Measurements from ENCODE around the gene PKD1.
"Not testable (repeated sequence)": the region's sequence is repeated elsewhere in the genome, so short reads cannot be mapped to it uniquely, and the experiment has no call there.

Gene PKD1

GRCh38 chr16:2129251-2129650 lies 6.4 kb downstream of the PKD1 start:
- H3K4me3 Mint-ChIP-seq; H3K36me3 Mint-ChIP-seq (ENCODE audit: low read depth); H3K27ac Mint-ChIP-seq; DNase-seq; H3K9me3 Mint-ChIP-seq; H3K27me3 Mint-ChIP-seq (ENCODE audit: low read depth, poor library complexity): not testable (repeated sequence)
- peaks cover 50% of the 10 kb centered on the region for H3K4me1 Mint-ChIP-seq

DNA sequence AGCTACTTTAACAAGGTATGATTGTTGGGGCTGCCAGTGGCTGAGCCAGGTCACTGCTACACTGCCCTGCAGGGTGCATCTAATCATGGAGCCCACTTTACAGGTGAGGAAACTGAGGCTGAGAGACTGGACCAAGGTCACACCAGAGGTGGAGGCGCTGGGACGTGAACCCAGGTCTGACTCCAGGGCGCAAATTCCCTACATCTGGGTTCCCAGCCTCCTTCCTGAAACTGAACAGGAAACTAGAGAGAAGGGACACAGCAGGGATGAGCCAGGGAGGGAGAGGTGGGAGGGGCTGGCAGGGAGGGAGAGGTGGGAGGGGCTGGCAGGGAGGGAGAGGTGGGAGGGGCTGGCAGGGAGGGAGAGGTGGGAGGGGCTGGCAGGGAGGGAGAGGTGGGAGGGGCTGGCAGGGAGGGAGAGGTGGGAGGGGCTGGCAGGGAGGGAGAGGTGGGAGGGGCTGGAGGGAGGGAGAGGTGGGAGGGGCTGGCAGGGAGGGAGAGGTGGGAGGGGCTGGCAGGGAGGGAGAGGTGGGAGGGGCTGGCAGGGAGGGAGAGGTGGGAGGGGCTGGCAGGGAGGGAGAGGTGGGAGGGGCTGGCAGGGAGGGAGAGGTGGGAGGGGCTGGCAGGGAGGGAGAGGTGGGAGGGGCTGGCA lies 7.9 kb downstream of the PKD1 start:
- peak; percentile 36 for DNase-seq
- not testable (repeated sequence) for H3K9me3 Mint-ChIP-seq; H3K36me3 Mint-ChIP-seq (ENCODE audit: low read depth); H3K27ac Mint-ChIP-seq; H3K4me3 Mint-ChIP-seq; H3K27me3 Mint-ChIP-seq (ENCODE audit: low read depth, poor library complexity)
- H3K4me1 Mint-ChIP-seq, result peaks cover 50% of the 10 kb centered on the region

DNA sequence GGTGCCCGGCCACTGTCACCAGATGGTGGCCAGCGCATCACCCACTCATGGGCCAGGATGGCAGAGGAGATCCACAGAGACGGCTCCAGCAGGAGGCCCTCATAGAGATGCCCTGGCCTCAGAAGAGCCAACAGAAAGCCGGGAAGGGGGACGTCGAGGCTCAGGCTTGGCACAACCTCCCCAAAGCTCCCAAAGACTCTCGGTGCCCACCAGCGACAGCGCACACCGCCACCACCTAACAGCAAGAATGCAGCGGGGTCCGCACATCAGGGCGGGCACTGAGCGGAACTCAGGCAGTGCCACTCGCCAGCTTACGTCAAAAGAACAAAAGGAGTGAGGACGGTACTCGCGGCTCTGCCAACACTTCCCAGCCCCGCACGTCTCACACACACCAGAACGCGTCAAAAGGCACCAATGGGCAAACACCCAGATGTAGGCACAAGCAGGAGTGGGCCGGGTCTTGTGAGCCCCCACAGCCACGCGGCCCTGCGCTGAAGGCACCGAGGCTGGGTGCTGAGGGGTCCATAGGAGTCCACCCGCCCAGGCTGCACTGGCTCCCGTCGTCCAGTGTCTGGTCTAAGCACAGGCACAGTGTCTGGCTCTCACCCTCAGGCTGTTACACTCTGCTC lies 8.7 kb downstream of the PKD1 start:
- not testable (repeated sequence) for H3K9me3 Mint-ChIP-seq; DNase-seq; H3K36me3 Mint-ChIP-seq (ENCODE audit: low read depth); H3K4me3 Mint-ChIP-seq; H3K27me3 Mint-ChIP-seq (ENCODE audit: low read depth, poor library complexity)
- peaks cover 50% of the 10 kb centered on the region for H3K4me1 Mint-ChIP-seq
- H3K27ac Mint-ChIP-seq, result peak overlapping the region; percentile 57

DNA sequence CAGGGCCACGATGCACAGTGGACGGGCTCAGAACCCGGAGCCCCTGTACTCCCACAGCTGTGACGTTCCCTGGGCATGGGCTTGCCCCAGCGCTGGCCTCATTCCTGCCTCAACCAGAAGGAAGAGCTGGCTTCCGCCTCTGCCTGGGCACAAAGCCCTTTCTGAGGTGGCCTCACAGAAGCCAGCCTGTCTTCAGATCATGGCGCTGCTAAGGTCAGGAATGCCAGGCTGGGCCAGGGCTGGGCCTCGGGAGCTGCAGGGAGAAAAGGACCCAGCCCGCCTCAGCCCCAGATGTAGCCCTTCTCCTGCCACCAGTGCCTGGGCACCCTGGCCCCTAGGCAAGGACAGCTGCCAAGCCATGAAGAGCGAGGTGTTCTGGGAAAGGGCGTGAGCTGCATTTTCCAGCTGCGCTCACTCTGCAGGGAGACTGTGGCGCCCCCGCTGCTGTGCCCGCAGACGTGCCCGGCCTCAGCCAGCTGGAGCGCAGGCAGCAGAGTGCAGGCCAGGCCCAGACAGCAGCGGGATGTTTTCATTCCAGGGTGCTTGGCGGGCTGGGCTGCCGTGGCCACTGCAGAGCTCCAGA lies 9.4 kb downstream of the PKD1 start:
- not testable (repeated sequence) for H3K27ac Mint-ChIP-seq; H3K36me3 Mint-ChIP-seq (ENCODE audit: low read depth); DNase-seq; H3K4me3 Mint-ChIP-seq; H3K9me3 Mint-ChIP-seq; H3K27me3 Mint-ChIP-seq (ENCODE audit: low read depth, poor library complexity)
- peaks cover 53% of the 10 kb centered on the region for H3K4me1 Mint-ChIP-seq

DNA sequence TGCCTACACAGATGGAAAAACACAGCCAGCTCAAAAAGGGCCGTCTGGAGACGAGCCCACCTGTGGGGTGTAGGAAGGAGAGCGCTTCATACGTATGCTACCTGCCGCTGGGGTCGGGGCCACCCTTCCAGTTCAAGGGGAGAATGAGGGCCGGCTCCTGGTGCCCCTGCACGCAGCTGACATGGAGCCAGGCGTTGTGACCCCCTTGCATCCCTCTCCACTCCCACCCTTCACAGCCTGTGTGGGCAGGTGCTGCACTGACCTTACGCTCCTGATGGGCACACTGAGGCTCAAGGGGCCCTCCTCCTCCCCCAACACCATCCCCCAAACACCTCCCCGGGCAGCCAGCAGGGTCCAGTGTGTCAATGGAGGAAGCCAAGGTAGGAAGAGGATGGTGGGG lies 10.1 kb downstream of the PKD1 start:
- not testable (repeated sequence) for H3K9me3 Mint-ChIP-seq; DNase-seq; H3K36me3 Mint-ChIP-seq (ENCODE audit: low read depth); H3K27me3 Mint-ChIP-seq (ENCODE audit: low read depth, poor library complexity)
- Mint-ChIP-seq H3K4me1 (peaks cover 54% of the 10 kb centered on the region), H3K27ac (peak overlapping the region; percentile 98), H3K4me3 (peak overlapping the region; percentile 58)

DNA sequence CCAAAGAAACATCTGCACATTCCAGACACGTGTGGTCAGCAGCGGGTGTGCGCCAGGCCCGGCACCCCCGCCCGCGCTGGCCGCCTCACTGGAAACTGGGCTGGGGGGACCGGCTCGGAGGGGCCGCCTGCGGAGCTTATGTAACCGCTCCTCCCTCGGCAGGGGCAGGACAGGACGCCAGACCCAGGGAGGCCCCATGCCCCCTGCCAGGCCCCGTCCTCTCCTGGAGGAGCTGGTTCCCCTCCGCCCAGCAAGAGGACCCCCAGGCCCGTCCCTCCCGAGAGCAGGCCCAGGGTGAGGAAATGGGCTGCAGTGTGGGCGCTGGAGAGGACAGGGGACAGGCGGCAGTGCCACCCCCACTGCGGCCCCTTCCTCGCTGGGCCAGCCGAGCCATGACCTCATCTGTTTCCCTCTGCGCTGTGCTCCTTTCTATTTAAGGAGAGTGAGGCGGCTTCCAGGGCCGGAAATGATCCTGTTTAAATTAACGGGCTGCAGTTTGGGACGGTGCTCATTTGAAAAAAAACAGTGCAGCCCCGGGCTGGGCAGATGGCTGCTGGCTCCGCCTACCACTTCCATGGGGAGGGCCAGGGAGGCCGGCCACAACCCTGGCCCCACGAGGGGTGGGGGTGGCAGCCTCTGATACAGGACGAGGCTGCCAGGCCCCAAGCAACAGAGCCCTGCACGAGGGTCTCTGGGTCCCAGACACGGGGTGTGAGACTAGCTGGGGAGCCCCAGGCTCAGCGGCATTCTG lies 10.8 kb downstream of the PKD1 start:
- Mint-ChIP-seq H3K4me3 (peak overlapping the region; percentile 58), H3K27ac (peak overlapping the region; percentile 98), H3K4me1 (peaks cover 52% of the 10 kb centered on the region)
- H3K27me3 Mint-ChIP-seq (ENCODE audit: low read depth, poor library complexity); H3K9me3 Mint-ChIP-seq; H3K36me3 Mint-ChIP-seq (ENCODE audit: low read depth): not testable (repeated sequence)
- DNase-seq, result peak; percentile 54

DNA sequence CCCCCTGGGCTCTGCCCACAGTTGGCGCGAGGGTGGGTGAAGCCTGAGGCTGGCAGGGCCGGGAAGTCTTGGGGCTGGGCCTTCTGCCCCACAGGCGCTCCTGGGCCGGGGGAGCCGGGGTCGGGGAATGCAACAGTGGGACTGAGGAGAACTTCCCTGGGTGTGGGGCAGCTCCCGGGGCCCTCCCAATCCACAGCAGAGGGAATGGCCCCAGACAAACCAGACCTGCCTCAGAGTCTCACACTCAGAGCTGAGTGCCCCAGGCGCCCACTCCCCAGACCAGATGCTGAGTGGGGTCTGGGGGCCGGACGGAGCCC lies 11.4 kb downstream of the PKD1 start:
- not testable (repeated sequence) for H3K9me3 Mint-ChIP-seq; DNase-seq; H3K36me3 Mint-ChIP-seq (ENCODE audit: low read depth); H3K27ac Mint-ChIP-seq; H3K27me3 Mint-ChIP-seq (ENCODE audit: low read depth, poor library complexity); H3K4me3 Mint-ChIP-seq
- H3K4me1 Mint-ChIP-seq, result peaks cover 47% of the 10 kb centered on the region

DNA sequence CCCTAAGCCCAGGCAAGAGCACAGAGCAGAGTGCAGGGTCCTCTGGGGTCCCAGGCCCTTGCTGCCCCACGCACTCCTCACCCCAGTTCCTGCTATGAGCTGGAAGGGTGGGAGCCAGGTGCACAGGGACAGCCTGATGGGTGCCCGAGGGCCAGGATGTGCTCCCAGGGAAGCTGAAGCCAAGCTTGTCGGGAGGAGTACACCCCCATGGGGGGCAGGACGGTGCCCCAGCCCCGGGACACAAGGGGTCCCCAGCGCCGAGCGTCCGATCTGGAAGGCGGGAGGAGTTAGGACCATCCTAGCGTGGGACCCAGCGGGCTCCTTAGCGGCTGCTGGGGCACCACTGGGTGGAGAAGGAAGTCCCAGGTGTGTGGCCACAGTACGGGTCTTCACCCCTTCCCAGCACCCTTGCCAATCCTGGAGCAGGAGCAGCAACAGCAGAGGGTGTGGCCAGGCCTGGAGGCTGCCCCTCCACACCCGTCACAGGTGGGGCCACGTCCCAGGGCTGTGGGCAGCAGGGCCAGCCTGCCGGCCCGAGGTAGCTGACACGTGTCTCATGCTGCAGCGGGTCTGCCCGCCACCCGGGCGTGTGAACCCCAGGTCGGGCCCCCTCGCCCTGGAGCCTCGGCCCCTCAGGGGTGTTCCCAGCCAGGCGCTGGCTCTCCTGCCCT lies 11.9 kb downstream of the PKD1 start:
- H3K27me3 Mint-ChIP-seq (ENCODE audit: low read depth, poor library complexity); H3K9me3 Mint-ChIP-seq; H3K4me3 Mint-ChIP-seq; H3K27ac Mint-ChIP-seq; DNase-seq; H3K36me3 Mint-ChIP-seq (ENCODE audit: low read depth): not testable (repeated sequence)
- H3K4me1 Mint-ChIP-seq, result peaks cover 46% of the 10 kb centered on the region

DNA sequence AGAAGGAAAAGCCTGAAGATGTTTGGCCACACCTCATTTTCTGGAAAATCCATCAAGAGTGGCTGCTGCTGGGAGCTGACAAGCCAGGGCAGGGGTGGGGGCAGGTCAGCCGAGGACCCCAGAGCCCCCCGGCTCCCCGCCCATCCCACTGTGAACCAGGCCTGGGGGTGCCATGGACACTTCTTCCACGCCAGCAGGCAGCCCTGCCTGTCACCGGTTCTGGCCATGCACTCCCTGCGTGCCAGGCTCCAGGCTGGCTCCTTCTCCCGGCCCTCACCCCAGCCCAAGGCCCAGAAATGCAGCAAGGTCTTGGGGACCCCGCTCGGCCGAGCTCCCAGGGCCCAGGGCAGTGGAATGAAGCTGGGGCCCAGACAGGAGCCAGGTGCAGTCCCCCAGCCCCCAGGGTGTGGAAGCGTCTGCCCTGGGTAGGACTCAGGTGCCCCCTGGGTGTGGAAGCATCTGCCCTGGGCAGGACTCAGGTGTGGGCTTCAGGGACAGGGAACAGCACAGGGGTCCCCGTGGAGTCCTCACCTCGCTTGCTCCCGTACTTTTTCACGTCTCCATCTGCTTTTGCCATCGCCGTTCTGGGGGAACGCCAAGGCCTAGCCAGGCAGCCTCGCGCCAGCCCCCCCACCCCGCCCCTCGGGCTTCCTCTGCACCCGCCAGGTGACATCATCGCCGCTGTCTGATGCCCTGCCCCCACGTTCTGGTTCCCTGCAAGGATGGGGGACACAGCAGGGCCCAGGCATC lies 12.6 kb downstream of the PKD1 start:
- H3K27me3 Mint-ChIP-seq (ENCODE audit: low read depth, poor library complexity); H3K36me3 Mint-ChIP-seq (ENCODE audit: low read depth): not testable (repeated sequence)

DNA sequence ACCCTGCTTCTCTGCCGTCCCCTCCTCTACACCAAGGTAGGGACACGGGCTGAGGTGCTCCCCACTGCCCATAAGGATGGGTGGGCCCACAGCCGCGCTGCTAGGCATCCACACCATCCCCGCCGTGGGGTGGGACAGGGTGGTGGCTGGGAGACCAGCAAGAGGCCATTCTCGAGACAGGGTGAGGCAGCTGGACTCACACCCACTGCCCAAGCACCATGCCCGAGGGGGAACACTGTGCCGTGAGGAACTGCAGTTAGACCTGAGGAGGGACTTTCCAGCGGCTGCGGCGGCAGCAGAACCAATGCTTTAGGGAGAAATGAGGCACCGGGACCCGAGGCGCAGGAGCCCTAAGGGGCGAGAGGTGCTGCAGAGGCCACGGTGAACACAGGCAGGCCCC lies 13.3 kb downstream of the PKD1 start:
- H3K9me3 Mint-ChIP-seq, result no peaks in the 10 kb centered on the region
- H3K27me3 Mint-ChIP-seq (ENCODE audit: low read depth, poor library complexity), result peaks cover 3% of the 10 kb centered on the region
- H3K4me1 Mint-ChIP-seq, result peaks cover 41% of the 10 kb centered on the region
- DNase-seq, result no peak
- TF ChIP-seq CTCF (IDR thresholded peaks at IDR 0.05), result no peak
- no peak overlapping the region for H3K27ac Mint-ChIP-seq
- no peaks in the 10 kb centered on the region for H3K36me3 Mint-ChIP-seq (ENCODE audit: low read depth)
- no peak overlapping the region for H3K4me3 Mint-ChIP-seq

More for the DNA sequence above, 12.6 kb downstream of the PKD1 start:
- not testable (repeated sequence) for H3K9me3 Mint-ChIP-seq, DNase-seq, H3K4me3 Mint-ChIP-seq, H3K27ac Mint-ChIP-seq
- H3K4me1 Mint-ChIP-seq, result peaks cover 41% of the 10 kb centered on the region
